Lung (tissue), 12 donors: ENCODE results near the gene ERMAP. TPM values are rescaled to one million over a fixed set of nuclear protein-coding genes. Genes with fewer than 3 reads are reported as not detected.

Source experiments
- ATAC-seq: fragments of 200-7000 bp; cut with Tn5 transposase; one replicate; pipeline ENCODE4 v1.9.1; 2020; ENCODE audit warnings: moderate number of reproducible peaks; ENCODE audit not compliant: insufficient read depth, low FRiP score
- DNase-seq, 3 donors: peaks; one replicate each; pipeline ENCODE4 v3.0.0-alpha.2; 2013 to 2017
- H3K27ac ChIP-seq, 2 donors: one replicate each; pipeline ENCODE4 v1.5.1; 2013; ENCODE audit warnings: mild to moderate bottlenecking in 2 of 2, moderate library complexity in 2 of 2, control low read depth in 1 of 2, inconsistent platforms in 1 of 2, low read depth in 1 of 2, low read length in 1 of 2
- H3K27me3 ChIP-seq, 3 donors: one replicate each; pipeline ENCODE4 v1.5.1; 2013; ENCODE audit warnings: low read length in 2 of 3; ENCODE audit not compliant: control insufficient read depth in 3 of 3, insufficient read depth in 3 of 3
- H3K36me3 ChIP-seq, 4 donors: one replicate each; pipeline ENCODE4 v1.5.1; 2013; ENCODE audit warnings: low read length in 4 of 4, mild to moderate bottlenecking in 1 of 4, moderate library complexity in 1 of 4; ENCODE audit not compliant: control insufficient read depth in 4 of 4, insufficient read depth in 4 of 4
- H3K4me1 ChIP-seq, 5 donors: one replicate each; pipeline ENCODE4 v1.5.1; 2013; ENCODE audit warnings: low read length in 5 of 5, mild to moderate bottlenecking in 2 of 5, moderate library complexity in 1 of 5; ENCODE audit not compliant: control insufficient read depth in 5 of 5, insufficient read depth in 5 of 5
- H3K4me3 ChIP-seq: one replicate; pipeline ENCODE4 v1.5.1; 2013; ENCODE audit warnings: mild to moderate bottlenecking, control low read depth, moderate library complexity
- H3K9ac ChIP-seq, 2 donors: one replicate each; pipeline ENCODE4 v1.5.1; 2013; ENCODE audit warnings: low read length in 2 of 2, control low read depth in 1 of 2; ENCODE audit not compliant: insufficient read depth in 1 of 2
- H3K9me3 ChIP-seq, 4 donors: one replicate each; pipeline ENCODE4 v1.5.1; 2013; ENCODE audit warnings: low read length in 3 of 4, mild to moderate bottlenecking in 1 of 4, moderate library complexity in 1 of 4; ENCODE audit not compliant: control insufficient read depth in 4 of 4, insufficient read depth in 3 of 4
- WGBS, 2 donors: extraction: QIAGEN DNeasy Blood & Tissue Kit; methylation state at CpG; one replicate each; pipeline ENCODE4 v1.1.7; 2013; 5-methylcytosine and 5-hydroxymethylcytosine counted together
- polyA plus RNA-seq, 2 donors: library from polyadenylated mRNA; stranded (reverse); fragments of 200-250 nt; gene quantifications; one replicate each; pipeline ENCODE4 v1.2.1, GENCODE V29; 2013
- total RNA-seq, 2 donors: library from RNA; depleted of rRNA in 1 of 2; stranded (reverse); fragments of >200 nt in 1 of 2; gene quantifications; one replicate each; pipeline ENCODE4 v1.2.1, GENCODE V29; 2014 to 2021
- TF ChIP-seq, protein P1 (sequence below): IDR thresholded peaks from 2 replicates; pipeline ENCODE4 v1.5.1; 2012; ENCODE audit warnings: mild to moderate bottlenecking; ENCODE audit errors: control extremely low read depth, extremely low read depth
- donor health status: control.
- donor health status: control.
- donor health status: Bipolar disorder and iron deficiency.
- donor health status: healthy.
- donor health status: DM: yes; HTN: yes; CAD: no.

ERMAP gene
- total and polyA plus RNA-seq, 4 donors = 4.8 to 19.8 (median 10.6) TPM

GRCh38 chr1:42784547-42784945 is 32.4 kb upstream of the ERMAP start:
- peaks cover 0 to 11% (median 0%) of the 10 kb centered on the region in 5 donors for H3K4me1 ChIP-seq
- H3K27me3 ChIP-seq = no peaks in the 10 kb centered on the region
- ATAC-seq = no peak
- peaks cover 0 to 8% (median 2%) of the 10 kb centered on the region in 4 donors for H3K36me3 ChIP-seq
- no peak overlapping the region for H3K27ac ChIP-seq
- no peaks in the 10 kb centered on the region for H3K9me3 ChIP-seq
- H3K4me3 ChIP-seq = no peak overlapping the region
- WGBS, 2 donors = 90 to 91% methylated on average over 17 to 18 of the region's 18 CpGs
- no peak overlapping the region for H3K9ac ChIP-seq
- TF ChIP-seq, protein P1, sequence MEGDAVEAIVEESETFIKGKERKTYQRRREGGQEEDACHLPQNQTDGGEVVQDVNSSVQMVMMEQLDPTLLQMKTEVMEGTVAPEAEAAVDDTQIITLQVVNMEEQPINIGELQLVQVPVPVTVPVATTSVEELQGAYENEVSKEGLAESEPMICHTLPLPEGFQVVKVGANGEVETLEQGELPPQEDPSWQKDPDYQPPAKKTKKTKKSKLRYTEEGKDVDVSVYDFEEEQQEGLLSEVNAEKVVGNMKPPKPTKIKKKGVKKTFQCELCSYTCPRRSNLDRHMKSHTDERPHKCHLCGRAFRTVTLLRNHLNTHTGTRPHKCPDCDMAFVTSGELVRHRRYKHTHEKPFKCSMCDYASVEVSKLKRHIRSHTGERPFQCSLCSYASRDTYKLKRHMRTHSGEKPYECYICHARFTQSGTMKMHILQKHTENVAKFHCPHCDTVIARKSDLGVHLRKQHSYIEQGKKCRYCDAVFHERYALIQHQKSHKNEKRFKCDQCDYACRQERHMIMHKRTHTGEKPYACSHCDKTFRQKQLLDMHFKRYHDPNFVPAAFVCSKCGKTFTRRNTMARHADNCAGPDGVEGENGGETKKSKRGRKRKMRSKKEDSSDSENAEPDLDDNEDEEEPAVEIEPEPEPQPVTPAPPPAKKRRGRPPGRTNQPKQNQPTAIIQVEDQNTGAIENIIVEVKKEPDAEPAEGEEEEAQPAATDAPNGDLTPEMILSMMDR = no peak
- DNase-seq = no peak

- peaks cover 0 to 11% (median 0%) of the 10 kb centered on the region in 5 donors for H3K4me1 ChIP-seq
- TF ChIP-seq, protein P1 = no peak
- H3K27ac ChIP-seq = no peak within 1 kb of the TSS
- H3K27me3 ChIP-seq = no peaks in the 10 kb centered on the region
- peaks cover 0 to 7% (median 2%) of the 10 kb centered on the region in 4 donors for H3K36me3 ChIP-seq
- ATAC-seq (peak; percentile 23), DNase-seq (peak; percentile 34 to 58 (median 49))
- 4 to 9% methylated on average over 51 to 54 of the region's 54 CpGs for WGBS, 2 donors
- peak within 1 kb of the TSS; percentile 37 for H3K4me3 ChIP-seq
- H3K9me3 ChIP-seq = no peaks in the 10 kb centered on the region
- peak within 1 kb of the TSS in 1 of 2 donors; percentile 13 for H3K9ac ChIP-seq
Measured at GRCh38 chr1:42784946-42785693, 31.8 kb upstream of the ERMAP start, which contains the start of gene TMEM269. TSS of gene TMEM269 (plus strand) at chr1:42784991. CDS start at chr1:42789894, 4,903 bp downstream.

GRCh38 chr1:42786097-42786496 is 30.8 kb upstream of the ERMAP start:
- DNase-seq = no peak
- 88 to 93% methylated on average over 5 of the region's 5 CpGs for WGBS, 2 donors
- no peak for ATAC-seq
- TF ChIP-seq, protein P1 = no peak
- H3K4me1 ChIP-seq = peaks cover 0 to 11% (median 0%) of the 10 kb centered on the region in 5 donors
- no peak overlapping the region for H3K4me3 ChIP-seq
- H3K27me3 ChIP-seq = no peaks in the 10 kb centered on the region
- no peaks in the 10 kb centered on the region for H3K9me3 ChIP-seq
- no peak overlapping the region for H3K9ac ChIP-seq
- peaks cover 0 to 3% (median under 1%) of the 10 kb centered on the region in 4 donors for H3K36me3 ChIP-seq
- no peak overlapping the region for H3K27ac ChIP-seq
